Measurements from ENCODE around the gene LUZP2. TPM values are rescaled to one million over a fixed set of nuclear protein-coding genes. Genes with fewer than 3 reads are reported as not detected.

Gene LUZP2
- total RNA-seq, 1 experiment from 2014 or later: not detected

DNA sequence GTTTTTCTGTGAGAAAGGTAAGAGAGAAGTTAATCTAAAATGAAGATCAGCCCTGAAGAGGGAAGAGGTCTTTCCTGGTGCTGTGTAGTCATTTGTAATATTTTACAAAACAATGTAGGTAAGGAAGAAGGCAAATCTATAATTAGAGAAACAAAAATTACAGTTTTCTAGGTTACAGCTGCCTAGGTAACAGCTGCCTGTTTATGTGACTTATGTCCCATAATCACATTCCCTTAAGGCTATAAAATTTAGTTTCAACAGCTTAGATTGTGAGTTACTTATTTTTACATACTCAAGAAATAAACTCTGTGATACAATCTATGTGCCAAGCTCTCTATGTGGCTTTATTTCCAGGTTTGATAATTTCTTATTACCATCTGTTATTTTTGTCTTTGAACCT lies 19.8 kb downstream of the LUZP2 start:
- Mint-ChIP-seq H3K4me1 (ENCODE audit: low read depth, unreplicated experiment) (no peaks in the 10 kb centered on the region), H3K27ac (ENCODE audit: unreplicated experiment) (no peak overlapping the region), H3K9me3 (ENCODE audit: unreplicated experiment) (no peaks in the 10 kb centered on the region), H3K4me3 (ENCODE audit: unreplicated experiment) (no peak overlapping the region), H3K36me3 (ENCODE audit: insufficient read depth, unreplicated experiment) (no peaks in the 10 kb centered on the region), H3K27me3 (ENCODE audit: insufficient read depth, unreplicated experiment) (no peaks in the 10 kb centered on the region)
- no TSS peak for BruUV-seq (replicated peaks)
- Histone ChIP-seq H3K4me3 (ENCODE audit: low read depth, low read length) (no peak overlapping the region), H3K27me3 (replicated peaks; ENCODE audit: control insufficient read depth, insufficient read depth, low read length) (no peaks in the 10 kb centered on the region), H3K36me3 (ENCODE audit: control insufficient read depth, insufficient read depth, low read length) (no peaks in the 10 kb centered on the region), H3K9me3 (no peaks in the 10 kb centered on the region), H3K4me1 (no peaks in the 10 kb centered on the region)
- CTCF ChIA-PET: no interaction called here
- TF ChIP-seq, protein P1, sequence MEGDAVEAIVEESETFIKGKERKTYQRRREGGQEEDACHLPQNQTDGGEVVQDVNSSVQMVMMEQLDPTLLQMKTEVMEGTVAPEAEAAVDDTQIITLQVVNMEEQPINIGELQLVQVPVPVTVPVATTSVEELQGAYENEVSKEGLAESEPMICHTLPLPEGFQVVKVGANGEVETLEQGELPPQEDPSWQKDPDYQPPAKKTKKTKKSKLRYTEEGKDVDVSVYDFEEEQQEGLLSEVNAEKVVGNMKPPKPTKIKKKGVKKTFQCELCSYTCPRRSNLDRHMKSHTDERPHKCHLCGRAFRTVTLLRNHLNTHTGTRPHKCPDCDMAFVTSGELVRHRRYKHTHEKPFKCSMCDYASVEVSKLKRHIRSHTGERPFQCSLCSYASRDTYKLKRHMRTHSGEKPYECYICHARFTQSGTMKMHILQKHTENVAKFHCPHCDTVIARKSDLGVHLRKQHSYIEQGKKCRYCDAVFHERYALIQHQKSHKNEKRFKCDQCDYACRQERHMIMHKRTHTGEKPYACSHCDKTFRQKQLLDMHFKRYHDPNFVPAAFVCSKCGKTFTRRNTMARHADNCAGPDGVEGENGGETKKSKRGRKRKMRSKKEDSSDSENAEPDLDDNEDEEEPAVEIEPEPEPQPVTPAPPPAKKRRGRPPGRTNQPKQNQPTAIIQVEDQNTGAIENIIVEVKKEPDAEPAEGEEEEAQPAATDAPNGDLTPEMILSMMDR (IDR thresholded peaks at IDR 0.05; ENCODE audit: insufficient read depth in 1 of 2, low read depth in 1 of 2, low read length in 1 of 2, severe bottlenecking in 1 of 2, unreplicated experiment in 1 of 2): no peak
- no peak for DNase-seq
- intact Hi-C loops (cut with micrococcal nuclease; ENCODE audit: unreplicated experiment): no loop called here
- POLR2A ChIA-PET: no interaction called here

DNA sequence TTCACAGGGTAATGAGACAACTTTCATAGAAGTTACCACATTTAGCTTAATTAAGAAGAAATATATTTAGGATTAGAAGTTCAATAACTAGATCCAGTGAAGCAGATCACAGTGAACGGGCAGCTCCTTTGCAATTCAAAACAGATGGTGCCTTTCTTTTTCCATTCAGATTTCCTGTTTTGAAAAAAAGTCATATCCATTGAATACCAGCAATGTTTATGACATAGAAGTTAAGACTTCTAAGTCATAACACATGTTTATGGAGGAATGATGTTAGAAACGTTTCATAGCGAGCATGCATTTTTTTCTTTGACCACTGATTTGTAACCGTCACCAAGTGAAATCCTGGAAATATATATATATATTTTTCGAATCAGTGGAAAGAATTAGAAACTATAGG lies 24.7 kb downstream of the LUZP2 start:
- no peaks in the 10 kb centered on the region for H3K36me3 ChIP-seq (ENCODE audit: control insufficient read depth, insufficient read depth, low read length)
- H3K4me3 ChIP-seq (ENCODE audit: low read depth, low read length): no peak overlapping the region
- TF ChIP-seq, protein P1 (IDR thresholded peaks at IDR 0.05; ENCODE audit: insufficient read depth in 1 of 2, low read depth in 1 of 2, low read length in 1 of 2, severe bottlenecking in 1 of 2, unreplicated experiment in 1 of 2): no peak
- H3K27me3 ChIP-seq (replicated peaks; ENCODE audit: control insufficient read depth, insufficient read depth, low read length): no peaks in the 10 kb centered on the region
- no TSS peak for BruUV-seq (replicated peaks)
- DNase-seq: no peak
- no peaks in the 10 kb centered on the region for H3K9me3 Mint-ChIP-seq (ENCODE audit: unreplicated experiment)
- H3K36me3 Mint-ChIP-seq (ENCODE audit: insufficient read depth, unreplicated experiment): no peaks in the 10 kb centered on the region
- CTCF ChIA-PET: no interaction called here
- intact Hi-C loops (cut with micrococcal nuclease; ENCODE audit: unreplicated experiment): no loop called here
- POLR2A ChIA-PET: no interaction called here
- H3K27ac Mint-ChIP-seq (ENCODE audit: unreplicated experiment): no peak overlapping the region
- no peaks in the 10 kb centered on the region for H3K4me1 ChIP-seq
- H3K4me3 Mint-ChIP-seq (ENCODE audit: unreplicated experiment): no peak overlapping the region
- H3K27me3 Mint-ChIP-seq (ENCODE audit: insufficient read depth, unreplicated experiment): no peaks in the 10 kb centered on the region
- H3K9me3 ChIP-seq: no peaks in the 10 kb centered on the region
- no peaks in the 10 kb centered on the region for H3K4me1 Mint-ChIP-seq (ENCODE audit: low read depth, unreplicated experiment)

DNA sequence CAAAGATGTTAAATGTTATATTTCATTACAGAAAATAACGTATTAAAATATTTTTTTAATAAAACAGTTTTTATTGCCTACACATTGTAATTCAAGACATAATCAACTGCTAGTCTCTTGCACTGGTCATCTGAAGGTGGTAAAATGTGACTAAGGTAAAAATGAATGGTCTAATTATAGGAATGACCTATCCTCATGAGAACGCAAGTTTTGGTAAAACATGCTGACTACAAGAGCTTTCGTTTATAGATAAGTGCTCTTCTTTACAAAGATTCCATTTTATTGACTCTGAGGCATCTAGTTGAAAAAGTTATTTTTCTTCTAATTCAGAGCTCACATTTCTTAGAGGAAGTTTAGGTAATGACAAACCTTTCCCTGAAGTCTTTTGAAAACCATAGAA lies 27.3 kb downstream of the LUZP2 start:
- no TSS peak for BruUV-seq (replicated peaks)
- ChIA-PET CTCF (no interaction called here), POLR2A (no interaction called here)
- no peak overlapping the region for H3K4me3 Mint-ChIP-seq (ENCODE audit: unreplicated experiment)
- intact Hi-C loops (cut with micrococcal nuclease; ENCODE audit: unreplicated experiment): no loop called here
- TF ChIP-seq, protein P1 (IDR thresholded peaks at IDR 0.05; ENCODE audit: insufficient read depth in 1 of 2, low read depth in 1 of 2, low read length in 1 of 2, severe bottlenecking in 1 of 2, unreplicated experiment in 1 of 2): no peak
- no peaks in the 10 kb centered on the region for H3K27me3 Mint-ChIP-seq (ENCODE audit: insufficient read depth, unreplicated experiment)
- Histone ChIP-seq H3K4me1 (no peaks in the 10 kb centered on the region), H3K4me3 (ENCODE audit: low read depth, low read length) (no peak overlapping the region), H3K36me3 (ENCODE audit: control insufficient read depth, insufficient read depth, low read length) (no peaks in the 10 kb centered on the region), H3K27me3 (replicated peaks; ENCODE audit: control insufficient read depth, insufficient read depth, low read length) (no peaks in the 10 kb centered on the region), H3K9me3 (no peaks in the 10 kb centered on the region)
- H3K36me3 Mint-ChIP-seq (ENCODE audit: insufficient read depth, unreplicated experiment): no peaks in the 10 kb centered on the region
- no peak overlapping the region for H3K27ac Mint-ChIP-seq (ENCODE audit: unreplicated experiment)
- no peaks in the 10 kb centered on the region for H3K4me1 Mint-ChIP-seq (ENCODE audit: low read depth, unreplicated experiment)
- no peak for DNase-seq
- no peaks in the 10 kb centered on the region for H3K9me3 Mint-ChIP-seq (ENCODE audit: unreplicated experiment)

Data from Caco-2 (cell line).